Bronchial epithelial cell (primary cell): ENCODE measurements around the gene EIPR1. TPM values are rescaled to one million over a fixed set of nuclear protein-coding genes. Genes with fewer than 3 reads are reported as not detected.

Experiments
- DNase-seq: peaks from one replicate; pipeline ENCODE4 v3.0.0-alpha.2; 2010; ENCODE audit warnings: low read depth
- FAIRE-seq: peaks from 2 replicates; lab custom pipeline; 2011; peaks lifted over from hg19 to GRCh38; lab: Jason Lieb, UNC
- H3K27me3 ChIP-seq: 2 replicates; pipeline ENCODE4 v1.5.1; 2011; ENCODE audit warnings: low read length; ENCODE audit not compliant: control insufficient read depth, insufficient read depth
- H3K36me3 ChIP-seq: 2 replicates; pipeline ENCODE4 v1.5.1; 2011; ENCODE audit warnings: low read length; ENCODE audit not compliant: control insufficient read depth, insufficient read depth
- H3K4me3 ChIP-seq: 2 replicates; pipeline ENCODE4 v1.5.1; 2011; ENCODE audit warnings: mild to moderate bottlenecking, low read depth, low read length, control low read depth
- CTCF ChIP-seq: IDR thresholded peaks from 2 replicates; pipeline ENCODE4 v1.5.1; 2011; ENCODE audit warnings: mild to moderate bottlenecking, moderate library complexity, low read length, control low read depth, inconsistent platforms; ENCODE audit not compliant: insufficient read depth, severe bottlenecking
- total RNA-seq: library from RNA; depleted of rRNA; stranded (reverse); fragments of >200 nt; gene quantifications from 2 replicates; pipeline ENCODE4 v1.2.1, GENCODE V29; 2014

EIPR1 gene
- total RNA-seq, 1 donor from 2014 or later, result 44.5 TPM

DNA sequence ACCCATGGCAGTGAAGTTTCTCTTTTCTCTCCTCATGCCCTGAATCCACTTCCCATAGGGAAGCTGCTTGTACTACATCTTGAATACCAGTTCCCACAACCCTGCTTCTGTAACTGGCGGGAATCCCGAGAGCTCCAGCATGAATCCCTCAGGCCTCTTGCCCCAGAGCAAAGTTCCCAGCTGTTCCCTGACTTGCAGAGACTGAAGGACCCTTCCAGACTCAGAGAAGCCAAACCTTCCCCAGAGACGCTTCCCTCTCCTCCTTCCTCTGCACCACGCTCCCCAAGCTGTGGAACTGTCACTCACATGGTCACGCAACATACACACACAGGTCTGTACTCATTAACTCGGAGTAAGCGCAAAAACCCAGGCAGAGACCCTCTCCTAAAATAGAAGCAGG lies 28.3 kb upstream of the EIPR1 start:
- no peak for TF ChIP-seq CTCF
- no peak for DNase-seq
- Histone ChIP-seq H3K36me3 (peaks cover 10% of the 10 kb centered on the region), H3K27me3 (no peaks in the 10 kb centered on the region), H3K4me3 (no peak overlapping the region)
- FAIRE-seq, result no peak

DNA sequence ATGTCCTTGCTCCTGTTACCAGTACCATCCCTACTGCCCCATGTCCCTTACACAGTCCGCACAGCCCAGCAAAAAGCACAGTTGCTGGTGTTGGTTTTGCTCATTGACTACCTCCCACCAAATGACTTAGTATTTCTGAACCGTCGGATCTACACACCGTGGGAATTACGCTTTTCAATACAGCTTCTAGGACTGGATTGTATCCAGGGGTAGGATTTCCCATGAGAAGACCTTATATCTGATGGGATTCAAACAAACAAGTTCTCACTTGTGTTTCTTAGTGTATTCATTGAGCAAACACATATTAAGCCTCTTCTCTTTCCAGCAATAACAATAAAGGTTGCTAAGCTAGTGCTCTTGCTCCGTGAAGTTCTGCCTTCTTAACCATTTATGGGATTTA lies 27.7 kb upstream of the EIPR1 start:
- no peak for TF ChIP-seq CTCF
- DNase-seq, result peak; percentile 83
- no peak overlapping the region for H3K4me3 ChIP-seq
- peaks cover 12% of the 10 kb centered on the region for H3K36me3 ChIP-seq
- H3K27me3 ChIP-seq, result no peaks in the 10 kb centered on the region
- no peak for FAIRE-seq

DNA sequence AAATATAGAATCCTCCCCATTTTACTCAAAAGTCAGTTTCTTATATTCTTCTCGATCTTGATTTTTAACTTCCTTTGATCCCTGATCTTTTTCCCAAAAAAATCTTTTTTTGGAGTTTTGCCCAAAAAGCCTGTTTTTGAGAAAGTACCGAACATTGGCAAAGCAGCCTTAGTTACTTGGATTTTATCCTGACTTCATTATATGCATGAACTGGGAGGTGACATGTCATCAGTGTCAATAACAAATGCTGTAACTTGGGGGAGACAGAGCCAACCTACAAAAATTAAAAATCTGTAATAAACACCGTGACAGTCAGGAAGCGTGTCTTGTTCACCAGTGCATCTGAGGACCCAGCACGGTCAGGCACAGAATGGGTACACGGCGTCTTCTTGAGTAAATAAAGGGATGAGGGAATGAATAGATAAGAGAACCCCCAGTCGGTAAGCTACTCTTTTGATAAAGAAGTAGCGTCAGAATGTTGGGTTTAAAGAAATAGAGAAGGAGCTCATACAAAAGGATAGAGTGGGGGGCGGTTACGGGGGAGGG lies 26.8 kb upstream of the EIPR1 start:
- Histone ChIP-seq H3K36me3 (peaks cover 12% of the 10 kb centered on the region), H3K4me3 (no peak overlapping the region), H3K27me3 (no peaks in the 10 kb centered on the region)
- FAIRE-seq (no peak), DNase-seq (no peak)
- TF ChIP-seq CTCF, result no peak

DNA sequence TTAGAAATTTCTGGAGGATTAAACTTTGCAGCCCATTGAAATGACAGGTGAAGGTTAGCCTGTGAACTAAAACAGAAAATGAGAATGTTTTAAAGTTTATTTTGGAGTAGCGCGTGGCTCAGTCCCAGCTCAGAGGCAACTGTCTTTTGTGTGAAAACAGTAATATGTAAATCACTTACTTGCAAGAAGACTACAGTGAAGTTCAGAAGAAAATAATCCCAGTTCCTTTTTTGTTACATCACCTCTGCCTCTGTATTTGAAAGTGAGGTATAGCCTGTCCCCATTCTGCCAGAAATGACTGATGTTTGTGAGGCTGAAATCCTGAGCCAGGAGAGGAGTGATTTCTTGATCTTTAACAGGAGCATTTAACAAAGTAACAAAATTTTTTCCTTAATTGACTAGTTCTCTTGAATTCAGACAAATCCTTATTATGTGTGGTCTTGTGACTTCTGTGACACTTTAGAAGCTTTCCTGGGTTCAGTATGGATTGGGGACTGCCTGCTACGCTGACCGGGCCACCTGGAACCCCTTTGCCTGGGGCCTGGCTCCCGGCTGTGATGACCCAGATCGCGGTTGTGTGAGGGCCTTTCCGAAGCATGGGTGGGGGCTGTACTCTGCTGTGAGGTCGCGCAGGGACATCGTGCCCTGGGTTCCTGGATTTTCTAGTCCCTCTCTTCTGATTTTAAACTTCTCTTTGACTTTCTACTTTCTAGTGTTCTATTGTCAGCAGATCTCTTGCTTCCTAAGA lies 26.1 kb upstream of the EIPR1 start:
- no peak for DNase-seq

GRCh38 chr2:3399829-3400228 lies 22.2 kb upstream of the EIPR1 start:
- Histone ChIP-seq H3K4me3 (no peak overlapping the region), H3K36me3 (peaks cover 12% of the 10 kb centered on the region), H3K27me3 (no peaks in the 10 kb centered on the region)
- no peak for TF ChIP-seq CTCF
- no peak for DNase-seq
- FAIRE-seq, result peak; percentile 18

More for the DNA sequence above, 26.1 kb upstream of the EIPR1 start:
- TF ChIP-seq CTCF, result no peak
- Histone ChIP-seq H3K4me3 (no peak overlapping the region), H3K36me3 (peaks cover 12% of the 10 kb centered on the region), H3K27me3 (no peaks in the 10 kb centered on the region)
- no peak for FAIRE-seq
